ENCODE results near the gene DUOXA2. TPM values are rescaled to one million over a fixed set of nuclear protein-coding genes. Genes with fewer than 3 reads are reported as not detected.

Gene DUOXA2
- polyA plus RNA-seq, 1 experiment, result not detected

DNA sequence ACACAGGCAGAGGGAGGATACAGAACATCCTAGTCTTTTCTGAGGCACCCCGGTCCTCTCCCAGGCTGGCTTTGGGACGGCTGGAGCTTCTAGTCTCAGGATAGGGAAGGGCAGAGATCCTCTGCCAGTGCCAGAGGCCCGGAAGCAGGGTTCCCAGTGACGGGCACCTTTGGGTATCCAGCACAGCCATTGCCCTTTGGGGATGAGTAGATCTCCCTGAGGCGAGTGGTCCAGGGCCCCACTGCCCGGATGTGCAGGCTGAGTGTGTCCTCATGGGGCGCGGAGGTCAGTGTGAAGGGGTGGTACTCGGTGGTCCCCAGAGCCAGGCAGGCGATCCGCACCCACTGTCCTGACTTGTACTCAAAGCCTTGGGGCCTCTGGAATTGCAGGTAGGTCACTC is 18.5 kb upstream of the DUOXA2 start:
- H3K27me3 ChIP-seq (ENCODE audit: control insufficient read depth, insufficient read depth, low read length), result peaks cover 4% of the 10 kb centered on the region
- no peak for DNase-seq (ENCODE audit: low read depth)
- TF ChIP-seq CTCF (IDR thresholded peaks at IDR 0.05; ENCODE audit: insufficient read depth, low read depth, low read length), result no peak
- H3K36me3 ChIP-seq (ENCODE audit: control insufficient read depth, insufficient read depth, low read length), result no peaks in the 10 kb centered on the region
- H3K4me3 ChIP-seq (ENCODE audit: low read depth, low read length), result no peak overlapping the region
- CTCF ChIA-PET, result interaction anchor here (6.9 kb wide), 1 partner anchor 22 kb away, joined by 33 read pairs; no protein-coding TSS in a partner anchor
- POLR2A ChIA-PET, result no interaction called here

DNA sequence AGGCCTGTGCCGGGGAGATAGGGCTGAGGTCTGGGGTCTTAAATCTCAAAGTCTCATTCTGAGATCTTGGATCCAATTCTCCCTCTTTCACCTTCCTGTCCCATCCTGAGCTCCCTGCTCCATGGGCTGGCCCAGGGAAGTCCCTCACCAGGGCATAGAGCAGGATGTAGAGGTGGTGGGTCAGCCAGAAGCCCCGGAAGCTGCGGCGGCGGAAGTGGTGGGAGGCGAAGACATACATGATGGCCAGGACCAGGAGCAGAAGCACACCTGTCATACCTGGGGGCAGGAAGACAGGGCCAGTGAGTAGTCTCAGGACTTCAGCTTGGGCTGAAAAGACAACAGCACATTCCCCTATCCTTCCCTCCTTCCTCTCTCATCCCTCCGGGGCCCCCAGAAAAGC is 16.7 kb upstream of the DUOXA2 start:
- ChIA-PET POLR2A (no interaction called here), CTCF (interaction anchor here (6.9 kb wide), 1 partner anchor 20 kb away, joined by 33 read pairs; no protein-coding TSS in a partner anchor)
- no peaks in the 10 kb centered on the region for H3K36me3 ChIP-seq (ENCODE audit: control insufficient read depth, insufficient read depth, low read length)
- peaks cover 2% of the 10 kb centered on the region for H3K27me3 ChIP-seq (ENCODE audit: control insufficient read depth, insufficient read depth, low read length)
- H3K4me3 ChIP-seq (ENCODE audit: low read depth, low read length), result no peak overlapping the region
- TF ChIP-seq CTCF (IDR thresholded peaks at IDR 0.05; ENCODE audit: insufficient read depth, low read depth, low read length), result no peak
- no peak for DNase-seq (ENCODE audit: low read depth)

GRCh38 chr15:45099549-45100165 is 14.5 kb upstream of the DUOXA2 start:
- H3K27me3 ChIP-seq (ENCODE audit: control insufficient read depth, insufficient read depth, low read length), result peaks cover 6% of the 10 kb centered on the region
- DNase-seq (ENCODE audit: low read depth), result no peak
- no peaks in the 10 kb centered on the region for H3K36me3 ChIP-seq (ENCODE audit: control insufficient read depth, insufficient read depth, low read length)
- no peak for TF ChIP-seq CTCF (IDR thresholded peaks at IDR 0.05; ENCODE audit: insufficient read depth, low read depth, low read length)
- H3K4me3 ChIP-seq (ENCODE audit: low read depth, low read length), result no peak overlapping the region
- ChIA-PET CTCF (no interaction called here), POLR2A (no interaction called here)

DNA sequence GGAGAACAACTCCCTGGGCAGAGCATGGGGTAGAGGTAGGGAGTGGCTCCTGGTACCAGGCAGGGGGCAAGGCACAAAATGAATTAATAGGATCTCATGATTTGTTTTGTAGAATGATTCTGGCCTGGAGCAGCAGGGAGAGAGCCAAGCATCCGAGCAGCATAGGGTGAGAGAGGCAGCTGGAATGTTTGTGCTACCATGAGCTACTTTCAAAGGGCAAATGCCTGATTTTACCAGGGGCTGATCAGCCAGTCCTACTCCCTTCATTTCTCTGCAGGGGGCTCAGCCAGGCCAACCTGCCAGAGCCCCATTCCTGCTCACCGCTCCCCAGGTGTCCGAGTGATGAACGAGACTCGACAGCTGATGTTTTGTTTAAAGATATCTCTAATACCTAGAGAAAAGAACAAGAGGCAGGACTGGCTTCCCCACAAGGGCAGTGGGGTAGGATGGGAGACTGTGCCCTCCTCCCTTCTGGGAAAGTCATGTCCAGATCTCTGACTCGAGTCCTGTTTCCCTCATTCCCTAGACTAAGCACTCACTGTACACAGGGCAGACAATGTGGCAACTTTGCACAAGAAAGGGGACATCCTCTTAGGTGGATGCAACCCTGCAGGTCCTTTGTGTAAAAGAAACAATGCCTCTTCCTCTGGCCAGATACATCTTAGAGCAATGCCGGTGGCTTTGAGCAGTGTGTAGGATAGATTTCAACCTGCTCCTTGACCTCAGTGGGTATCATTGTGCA is 13.1 kb upstream of the DUOXA2 start:
- no peaks in the 10 kb centered on the region for H3K36me3 ChIP-seq (ENCODE audit: control insufficient read depth, insufficient read depth, low read length)
- peaks cover 6% of the 10 kb centered on the region for H3K27me3 ChIP-seq (ENCODE audit: control insufficient read depth, insufficient read depth, low read length)
- no peak for TF ChIP-seq CTCF (IDR thresholded peaks at IDR 0.05; ENCODE audit: insufficient read depth, low read depth, low read length)
- CTCF ChIA-PET, result interaction anchor here (3.3 kb wide), 1 partner anchor 17 kb away, joined by 12 read pairs; no protein-coding TSS in a partner anchor
- POLR2A ChIA-PET, result no interaction called here
- no peak overlapping the region for H3K4me3 ChIP-seq (ENCODE audit: low read depth, low read length)
- no peak for DNase-seq (ENCODE audit: low read depth)

GRCh38 chr15:45101749-45102148 is 12.4 kb upstream of the DUOXA2 start:
- ChIA-PET CTCF (interaction anchor here (3.3 kb wide), 1 partner anchor 16 kb away, joined by 12 read pairs; no protein-coding TSS in a partner anchor), POLR2A (no interaction called here)
- no peaks in the 10 kb centered on the region for H3K36me3 ChIP-seq (ENCODE audit: control insufficient read depth, insufficient read depth, low read length)
- DNase-seq (ENCODE audit: low read depth), result no peak
- peaks cover 5% of the 10 kb centered on the region for H3K27me3 ChIP-seq (ENCODE audit: control insufficient read depth, insufficient read depth, low read length)
- no peak for TF ChIP-seq CTCF (IDR thresholded peaks at IDR 0.05; ENCODE audit: insufficient read depth, low read depth, low read length)
- H3K4me3 ChIP-seq (ENCODE audit: low read depth, low read length), result no peak overlapping the region
